ENCODE measurements around the gene ATF3. TPM values are rescaled to one million over a fixed set of nuclear protein-coding genes. Genes with fewer than 3 reads are reported as not detected.

ATF3 gene
- total RNA-seq, 1 donor: 5.2 TPM

DNA sequence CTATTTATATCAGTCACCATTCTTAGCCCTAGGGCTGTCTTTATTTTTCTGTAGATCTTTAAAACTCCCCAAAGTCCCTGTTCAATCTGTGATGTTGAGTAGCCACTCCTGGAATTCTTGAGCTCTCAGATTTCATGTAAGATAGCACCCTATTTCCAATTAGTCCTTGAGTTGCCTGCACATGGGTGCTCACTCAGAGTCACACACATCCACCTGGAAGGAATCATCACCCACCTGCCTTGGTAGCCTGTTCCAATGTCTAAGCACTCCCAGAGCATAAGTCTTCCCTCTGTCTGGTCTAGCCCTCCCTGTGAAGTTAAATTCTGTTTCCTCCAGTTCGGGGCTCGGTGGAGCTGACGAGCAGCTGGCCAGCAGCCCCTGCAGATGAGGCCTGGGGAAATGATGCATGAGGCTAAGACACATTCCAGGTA, 14.7 kb upstream of the ATF3 start:
- no peak overlapping the region for H3K4me3 ChIP-seq (ENCODE audit: low read depth, low read length)
- TF ChIP-seq, protein P1, sequence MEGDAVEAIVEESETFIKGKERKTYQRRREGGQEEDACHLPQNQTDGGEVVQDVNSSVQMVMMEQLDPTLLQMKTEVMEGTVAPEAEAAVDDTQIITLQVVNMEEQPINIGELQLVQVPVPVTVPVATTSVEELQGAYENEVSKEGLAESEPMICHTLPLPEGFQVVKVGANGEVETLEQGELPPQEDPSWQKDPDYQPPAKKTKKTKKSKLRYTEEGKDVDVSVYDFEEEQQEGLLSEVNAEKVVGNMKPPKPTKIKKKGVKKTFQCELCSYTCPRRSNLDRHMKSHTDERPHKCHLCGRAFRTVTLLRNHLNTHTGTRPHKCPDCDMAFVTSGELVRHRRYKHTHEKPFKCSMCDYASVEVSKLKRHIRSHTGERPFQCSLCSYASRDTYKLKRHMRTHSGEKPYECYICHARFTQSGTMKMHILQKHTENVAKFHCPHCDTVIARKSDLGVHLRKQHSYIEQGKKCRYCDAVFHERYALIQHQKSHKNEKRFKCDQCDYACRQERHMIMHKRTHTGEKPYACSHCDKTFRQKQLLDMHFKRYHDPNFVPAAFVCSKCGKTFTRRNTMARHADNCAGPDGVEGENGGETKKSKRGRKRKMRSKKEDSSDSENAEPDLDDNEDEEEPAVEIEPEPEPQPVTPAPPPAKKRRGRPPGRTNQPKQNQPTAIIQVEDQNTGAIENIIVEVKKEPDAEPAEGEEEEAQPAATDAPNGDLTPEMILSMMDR (IDR thresholded peaks at IDR 0.05; ENCODE audit: insufficient read depth, low read length): no peak
- DNase-seq (ENCODE audit: low read depth): no peak

DNA sequence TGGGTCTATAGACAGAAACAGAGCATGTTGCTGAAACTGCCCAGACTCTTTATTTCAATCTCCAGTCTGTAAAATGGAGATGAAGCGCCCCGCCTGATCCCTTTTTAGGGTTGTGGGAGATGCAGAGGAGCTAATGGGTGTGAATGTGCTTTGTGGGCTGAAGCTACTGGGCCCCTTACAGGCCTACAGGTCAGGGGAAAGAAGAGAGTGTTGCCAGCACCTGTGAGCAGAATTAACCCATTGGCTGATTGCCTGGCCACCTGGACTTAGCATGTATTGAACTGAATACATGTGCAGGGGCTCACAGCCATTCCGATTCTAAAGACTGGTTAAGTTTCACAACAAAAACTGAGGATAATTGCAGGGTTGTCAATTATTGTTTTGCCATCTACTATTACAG, 13.9 kb upstream of the ATF3 start:
- H3K4me3 ChIP-seq (ENCODE audit: low read depth, low read length): no peak overlapping the region
- TF ChIP-seq, protein P1 (IDR thresholded peaks at IDR 0.05; ENCODE audit: insufficient read depth, low read length): no peak
- no peak for DNase-seq (ENCODE audit: low read depth)

DNA sequence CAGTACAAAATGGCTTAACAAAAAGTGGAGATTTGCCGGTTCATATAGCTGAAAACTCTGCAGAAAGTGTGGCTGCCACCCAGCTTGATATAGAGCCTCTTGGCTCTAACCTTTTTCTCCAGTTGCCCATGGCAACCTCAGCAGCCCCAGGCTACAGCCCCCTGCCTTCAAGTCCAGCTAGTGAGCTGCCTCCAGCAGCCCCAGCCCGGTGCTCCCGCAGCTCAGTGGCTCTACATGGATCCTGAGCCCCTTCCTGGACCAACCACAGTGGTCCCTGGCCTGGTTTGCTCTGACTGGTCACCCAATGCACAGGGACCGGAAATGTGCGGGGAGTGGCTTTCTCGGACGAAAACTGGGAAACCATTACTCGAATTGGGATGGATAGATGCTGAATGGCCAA, 13.3 kb upstream of the ATF3 start:
- no peak for DNase-seq (ENCODE audit: low read depth)
- TF ChIP-seq, protein P1 (IDR thresholded peaks at IDR 0.05; ENCODE audit: insufficient read depth, low read length): no peak
- no peak overlapping the region for H3K4me3 ChIP-seq (ENCODE audit: low read depth, low read length)

DNA sequence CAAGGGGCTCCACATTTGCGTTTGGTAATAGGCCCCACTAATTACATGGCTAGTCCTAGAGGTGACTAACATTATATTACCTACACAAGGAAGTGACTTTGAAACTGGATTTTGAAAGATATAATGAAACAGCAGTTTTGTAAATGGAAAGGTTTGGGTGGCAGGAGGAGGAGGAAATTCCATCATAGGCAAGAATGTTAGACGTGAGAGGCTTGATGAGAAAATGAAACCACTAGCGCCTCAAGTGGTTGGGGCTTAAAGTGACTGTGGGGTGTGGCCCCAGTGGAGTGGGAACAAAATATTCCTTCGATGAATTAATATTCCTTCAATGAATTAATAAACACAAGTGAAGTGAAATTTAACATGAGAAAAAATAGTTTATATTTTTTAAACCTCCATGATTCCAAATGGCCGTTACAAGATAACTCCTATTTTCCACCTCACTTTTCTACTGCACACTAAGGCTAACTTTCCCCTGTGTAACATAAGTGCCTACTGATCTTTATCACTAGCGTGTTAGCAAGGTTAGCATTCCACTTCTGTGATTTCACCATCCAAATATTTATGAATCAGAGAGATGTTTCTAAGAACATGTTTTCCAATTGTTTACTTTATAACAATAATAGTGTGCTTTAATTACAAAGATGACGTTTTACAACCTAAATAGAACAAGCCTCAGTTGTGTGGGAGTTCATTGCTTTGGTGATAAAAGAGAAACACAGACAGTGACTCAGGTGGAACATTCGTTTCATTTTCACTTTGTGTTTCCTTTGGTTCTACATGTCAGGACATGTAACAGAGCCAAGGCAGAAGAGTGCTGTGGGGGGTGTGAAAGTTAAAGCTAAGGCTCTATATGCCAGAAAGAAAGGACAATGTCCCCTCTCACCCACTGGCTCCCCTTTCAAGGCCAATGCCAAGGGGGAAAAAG, 12.5 kb upstream of the ATF3 start:
- TF ChIP-seq, protein P1 (IDR thresholded peaks at IDR 0.05; ENCODE audit: insufficient read depth, low read length): peak; percentile 55
- peak; percentile 86 for DNase-seq (ENCODE audit: low read depth)
- H3K4me3 ChIP-seq (ENCODE audit: low read depth, low read length): no peak overlapping the region

DNA sequence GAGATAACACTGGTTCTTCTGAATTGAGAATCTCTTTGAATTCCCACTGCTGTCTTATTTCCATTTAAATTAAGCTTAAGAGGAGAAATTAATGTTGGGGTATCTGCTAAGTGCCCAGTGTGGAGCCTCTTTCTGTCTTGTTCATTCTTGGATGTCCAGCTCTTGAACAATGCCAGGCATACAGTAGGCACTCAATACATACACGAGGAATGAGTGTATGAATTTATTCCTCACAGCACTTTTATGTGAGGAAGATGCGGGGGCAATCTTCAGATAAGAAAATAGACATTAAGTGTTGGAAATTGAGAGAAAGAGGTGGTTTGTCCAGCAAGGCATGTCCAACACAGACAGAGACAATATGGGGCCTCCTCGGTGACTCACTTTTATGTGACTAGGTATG, 11.8 kb upstream of the ATF3 start:
- DNase-seq (ENCODE audit: low read depth): no peak
- TF ChIP-seq, protein P1 (IDR thresholded peaks at IDR 0.05; ENCODE audit: insufficient read depth, low read length): no peak
- no peak overlapping the region for H3K4me3 ChIP-seq (ENCODE audit: low read depth, low read length)

DNA sequence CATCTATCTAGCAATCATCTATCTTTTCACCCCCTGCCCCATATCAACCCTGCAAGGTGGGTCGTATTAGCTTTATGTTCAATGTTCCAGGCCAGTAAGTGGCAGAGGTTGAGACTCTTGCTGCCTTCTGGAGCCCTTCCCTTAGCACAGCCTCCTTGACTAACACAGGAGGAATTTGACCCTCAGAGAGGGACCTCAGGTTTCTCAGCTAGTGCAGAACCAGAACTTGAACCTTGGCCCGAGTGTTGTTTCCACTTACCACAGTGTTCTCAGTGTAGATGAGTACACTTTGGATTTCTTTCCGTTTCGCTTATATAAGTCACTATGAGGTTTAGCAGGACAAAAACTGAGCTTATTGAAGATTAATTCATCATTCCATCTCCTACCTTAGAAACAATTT, 11.1 kb upstream of the ATF3 start:
- no peak overlapping the region for H3K4me3 ChIP-seq (ENCODE audit: low read depth, low read length)
- TF ChIP-seq, protein P1 (IDR thresholded peaks at IDR 0.05; ENCODE audit: insufficient read depth, low read length): no peak
- no peak for DNase-seq (ENCODE audit: low read depth)
